Jurkat, Clone E6-1 (cell line): Measurements from ENCODE around the gene HMGCR.

Experiments used
- DNase-seq: peaks from one replicate; pipeline ENCODE4 v3.0.0-alpha.2; 2011; ENCODE audit warnings: low read depth, low spot score
- H3K4me3 ChIP-seq: 2 replicates; pipeline ENCODE4 v1.5.1; 2011; ENCODE audit warnings: mild to moderate bottlenecking, low read length, control low read depth, moderate library complexity

HMGCR gene

DNA sequence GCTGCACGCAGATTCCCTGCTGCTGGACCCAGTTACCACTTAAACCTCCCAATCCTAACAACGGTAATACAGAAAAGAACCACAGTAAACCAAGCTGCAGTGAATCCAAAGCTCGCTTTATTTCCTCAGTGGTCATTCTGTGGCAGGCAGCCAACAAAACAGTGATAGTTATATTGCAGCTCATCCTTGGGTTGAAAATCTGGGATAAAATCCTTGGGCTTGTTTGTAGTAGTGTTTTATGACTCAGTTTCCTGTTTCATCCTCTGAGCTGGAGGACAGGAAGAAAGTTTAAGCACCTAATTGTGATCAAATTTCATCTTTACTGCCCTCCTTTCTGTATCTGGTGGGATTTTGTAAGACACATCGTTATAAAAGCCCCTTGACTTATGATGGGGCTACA, 31.4 kb downstream of the HMGCR start:
- H3K4me3 ChIP-seq: no peak overlapping the region
- no peak for DNase-seq

GRCh38 chr5:75373862-75374261, 36.8 kb downstream of the HMGCR start:
- no peak overlapping the region for H3K4me3 ChIP-seq
- DNase-seq: no peak

GRCh38 chr5:75374394-75374814, 37.4 kb downstream of the HMGCR start:
- no peak overlapping the region for H3K4me3 ChIP-seq
- DNase-seq: no peak

DNA sequence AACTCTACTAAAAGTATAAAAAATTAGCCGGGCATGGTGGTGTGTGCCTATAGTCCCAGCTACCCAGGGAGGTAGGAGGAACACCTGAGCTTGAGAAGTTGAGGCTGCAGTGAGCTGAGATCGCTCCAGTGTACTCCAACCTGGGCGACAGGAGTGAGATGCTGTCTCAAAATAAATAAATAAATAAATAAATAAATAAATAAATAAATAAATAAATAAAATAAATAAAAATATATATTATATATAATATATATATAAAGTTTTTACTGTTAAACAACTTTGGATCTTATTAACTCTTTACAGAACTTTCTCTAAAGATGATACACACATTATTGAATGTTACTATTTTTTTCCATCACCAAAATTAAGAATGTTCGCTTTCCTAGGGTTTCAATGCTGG, 38.4 kb downstream of the HMGCR start:
- no peak overlapping the region for H3K4me3 ChIP-seq
- no peak for DNase-seq

GRCh38 chr5:75380099-75380498, 43.1 kb downstream of the HMGCR start:
- H3K4me3 ChIP-seq: no peak overlapping the region

DNA sequence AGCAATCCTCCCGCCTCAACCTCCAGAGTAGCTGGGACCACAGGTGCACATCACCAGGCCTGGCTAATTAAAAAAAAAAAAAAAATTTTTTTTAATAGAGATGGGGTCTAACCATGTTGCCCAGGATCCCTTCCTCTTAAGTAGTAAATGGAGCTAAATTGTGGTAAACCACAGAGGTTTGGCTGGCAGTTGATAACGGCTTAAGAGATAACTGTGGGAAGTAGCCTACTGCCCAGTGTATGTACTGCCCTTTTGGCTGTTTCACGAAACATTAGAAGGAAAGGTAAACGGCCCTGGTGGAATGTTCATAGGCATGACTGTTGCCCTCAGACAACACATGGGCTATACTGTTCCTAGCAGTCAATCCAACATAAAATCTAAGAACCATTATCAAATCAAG, 44.4 kb downstream of the HMGCR start:
- H3K4me3 ChIP-seq: no peak overlapping the region

More at GRCh38 chr5:75380099-75380498, 43.1 kb downstream of the HMGCR start:
- DNase-seq: no peak

GRCh38 chr5:75384218-75384617, 47.2 kb downstream of the HMGCR start:
- no peak overlapping the region for H3K4me3 ChIP-seq
- DNase-seq: no peak

More for the DNA sequence above, 44.4 kb downstream of the HMGCR start:
- DNase-seq: no peak

DNA sequence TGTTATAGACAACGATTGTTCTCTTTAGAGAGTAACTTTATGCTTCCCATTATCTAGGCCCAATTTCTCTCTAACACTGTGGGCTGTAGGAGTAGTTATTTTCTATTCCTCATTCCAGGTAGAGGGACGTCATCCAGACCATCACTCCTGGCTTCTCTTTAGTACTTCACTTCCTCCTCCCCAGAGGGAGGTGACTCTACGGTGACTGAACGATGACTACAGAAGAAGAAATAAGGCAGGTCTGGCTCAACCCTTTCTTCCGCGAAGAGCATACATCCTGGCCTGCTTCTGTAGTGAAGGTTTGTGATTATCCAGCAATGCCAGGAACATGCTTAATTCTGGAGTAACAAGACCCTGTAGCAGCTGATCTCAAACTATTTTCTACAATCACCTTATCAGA, 50.8 kb downstream of the HMGCR start:
- no peak for DNase-seq

DNA sequence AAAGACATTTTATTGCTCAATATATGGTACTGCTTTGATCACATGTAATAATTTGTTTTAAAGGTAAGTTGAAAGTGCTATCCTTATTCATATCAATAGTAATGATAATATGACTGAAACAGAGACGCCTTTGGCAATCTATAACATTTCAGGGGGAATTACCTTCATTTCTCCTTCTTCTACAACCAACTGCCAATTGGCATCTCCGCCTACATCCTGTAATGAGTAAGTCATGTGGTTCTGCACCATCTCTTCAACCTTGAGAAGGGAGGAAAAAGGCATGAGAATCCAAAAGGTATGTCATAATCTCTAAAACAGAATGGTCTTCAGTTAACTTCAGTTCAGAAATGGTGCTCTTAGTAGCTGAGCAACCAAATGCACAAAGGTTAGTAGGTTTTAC, 52.4 kb downstream of the HMGCR start:
- H3K4me3 ChIP-seq: no peak overlapping the region
- DNase-seq: no peak

More for the DNA sequence above, 50.8 kb downstream of the HMGCR start:
- no peak overlapping the region for H3K4me3 ChIP-seq

DNA sequence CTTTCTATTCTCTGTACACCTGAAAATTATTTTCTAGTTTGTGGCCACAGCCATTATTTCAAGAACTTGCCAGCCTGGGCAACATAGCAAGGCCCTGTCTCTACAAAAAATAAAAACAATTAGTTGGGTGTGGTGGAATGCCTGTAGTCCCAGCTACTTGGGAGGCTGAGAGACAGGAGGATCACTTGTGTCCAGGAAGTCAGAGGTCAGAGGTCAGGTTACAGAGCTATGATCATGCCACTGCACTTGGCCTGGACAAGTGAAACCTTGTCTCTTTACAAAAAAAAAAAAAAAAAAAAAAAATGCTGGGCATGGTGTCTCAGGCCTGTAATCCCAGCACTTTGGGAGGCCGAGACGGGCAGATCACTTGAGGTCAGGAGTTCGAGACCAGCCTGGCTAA, 58.3 kb downstream of the HMGCR start:
- DNase-seq: no peak
- no peak overlapping the region for H3K4me3 ChIP-seq

DNA sequence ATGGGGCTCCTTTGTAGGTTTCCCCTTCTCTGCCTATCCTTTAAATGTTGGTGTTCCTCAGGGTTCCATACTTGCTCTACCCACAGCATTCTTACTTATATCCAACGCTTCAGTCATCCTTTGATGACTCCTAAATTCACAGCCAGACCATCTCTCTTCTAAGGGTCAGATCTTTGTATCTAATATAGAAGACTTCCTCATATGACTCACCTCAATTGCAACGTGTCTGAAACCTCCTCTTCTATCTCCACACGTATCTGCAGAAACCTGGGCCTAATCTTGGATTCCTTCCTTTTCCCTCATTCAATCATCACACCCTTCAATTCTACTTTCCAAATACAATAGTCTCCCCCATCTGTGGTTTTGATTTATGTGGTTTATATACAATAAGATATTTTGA, 68.3 kb downstream of the HMGCR start:
- DNase-seq: no peak
- H3K4me3 ChIP-seq: no peak overlapping the region
